Measurements from ENCODE around the gene OR51I1. TPM values are rescaled to one million over a fixed set of nuclear protein-coding genes. Genes with fewer than 3 reads are reported as not detected.

Gene OR51I1
- total RNA-seq, 1 donor from 2014 or later = not detected

Other genes starting within 250 kb of the OR51I1 start
- not detected for gene OR51V1, start 240.8 kb downstream of the OR51I1 start, total RNA-seq
- gene HBB, start 214.4 kb downstream of the OR51I1 start, total RNA-seq = 143 TPM
- gene HBD, start 207.0 kb downstream of the OR51I1 start, total RNA-seq = 2.1 TPM
- gene HBG1, start 191.7 kb downstream of the OR51I1 start, total RNA-seq = 2.5 TPM
- gene HBG2, start 186.7 kb downstream of the OR51I1 start, total RNA-seq = 7.6 TPM
- gene HBE1, start 171.6 kb downstream of the OR51I1 start, total RNA-seq = 1.9 TPM
- not detected for gene OR51B4, start 139.6 kb downstream of the OR51I1 start, total RNA-seq
- gene OR51B2, start 117.2 kb downstream of the OR51I1 start, total RNA-seq = not detected
- 0.15 TPM for gene OR51B5, start 98.0 kb downstream of the OR51I1 start, total RNA-seq
- gene OR51B6, start 90.0 kb downstream of the OR51I1 start, total RNA-seq = not detected
- gene OR51M1, start 57.7 kb downstream of the OR51I1 start, total RNA-seq = not detected
- gene OR51Q1, start 19.4 kb downstream of the OR51I1 start, total RNA-seq = not detected
- gene OR51I2, start 7.8 kb upstream of the OR51I1 start, total RNA-seq = not detected
- not detected for gene OR52D1, start 47.2 kb upstream of the OR51I1 start, total RNA-seq
- gene UBQLN3, start 68.4 kb upstream of the OR51I1 start, total RNA-seq = not detected
- gene UBQLNL, start 75.2 kb upstream of the OR51I1 start, total RNA-seq = 0.23 TPM
- gene OR52H1, start 107.0 kb upstream of the OR51I1 start, total RNA-seq = 0.18 TPM
- gene OR52B6, start 139.4 kb upstream of the OR51I1 start, total RNA-seq = not detected
- 0.25 TPM for gene TRIM6, start 155.1 kb upstream of the OR51I1 start, total RNA-seq
- gene TRIM34, start 183.5 kb upstream of the OR51I1 start, total RNA-seq = 1.3 TPM
- gene TRIM5, start 243.6 kb upstream of the OR51I1 start, total RNA-seq = 19.4 TPM
- gene TRIM22, start 248.3 kb upstream of the OR51I1 start, total RNA-seq = 8.0 TPM

Measured in left lobe of liver (tissue), 1 donor.